Stimulated activated CD4-positive, alpha-beta T cell treated with anti-CD3 and anti-CD28 coated beads, Interleukin-1b, Interleukin-23, amount 100 ng/mL, for 1 hour (primary cell): ENCODE results near the gene PCDH9.

Source experiments
- DNase-seq, 2 donors: peaks; one replicate each; pipeline ENCODE4 v3.0.0-alpha.2; 2020; ENCODE audit warnings: low read depth in 2 of 2

The PCDH9 gene

GRCh38 chr13:67036699-67037457, 193.3 kb downstream of the PCDH9 start:
- no peak for DNase-seq

GRCh38 chr13:67033170-67033569, 197.0 kb downstream of the PCDH9 start:
- DNase-seq = no peak

DNA sequence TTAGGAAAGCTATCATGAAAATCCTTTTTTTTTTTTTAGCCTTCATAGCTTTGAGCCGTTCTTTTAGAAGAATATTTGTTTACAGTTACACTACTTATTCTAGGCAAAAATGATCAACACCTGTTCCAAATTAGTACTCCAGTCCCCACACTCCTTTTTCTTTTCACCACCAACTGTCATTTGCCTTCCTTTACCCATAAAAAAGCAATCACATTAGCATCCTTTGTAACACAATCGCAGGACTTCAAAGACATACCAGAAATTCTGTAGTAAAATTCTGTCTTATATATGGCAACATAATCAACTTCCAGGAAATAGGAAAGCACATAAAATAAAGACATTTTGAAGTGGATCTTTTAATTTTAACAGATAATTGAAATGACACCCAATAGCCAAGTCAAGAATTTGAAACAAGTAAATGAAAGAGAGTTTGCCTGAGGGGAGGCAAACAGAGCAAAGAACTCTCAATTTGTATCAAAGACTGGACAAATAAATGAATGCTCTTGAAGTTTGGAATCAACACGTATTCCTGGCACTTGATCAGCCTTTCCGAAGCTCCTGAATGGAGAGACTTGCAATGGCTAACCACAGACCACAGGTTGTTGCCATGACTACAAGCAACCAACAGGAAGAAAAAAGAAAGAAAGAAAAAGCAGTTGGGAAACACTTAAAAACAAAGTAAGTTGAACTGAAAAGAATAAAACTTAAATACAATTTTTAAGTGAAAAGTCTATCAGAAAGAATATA, 206.8 kb downstream of the PCDH9 start:
- no peak for DNase-seq

GRCh38 chr13:67018775-67019174, 211.4 kb downstream of the PCDH9 start:
- no peak for DNase-seq

GRCh38 chr13:67017276-67017675, 212.9 kb downstream of the PCDH9 start:
- DNase-seq = no peak

GRCh38 chr13:67015976-67016600, 214.0 kb downstream of the PCDH9 start:
- DNase-seq = no peak

- DNase-seq = no peak
Measured at GRCh38 chr13:67014399-67014798, 215.7 kb downstream of the PCDH9 start.

GRCh38 chr13:67013709-67014108, 216.4 kb downstream of the PCDH9 start:
- no peak for DNase-seq

GRCh38 chr13:67008075-67008668, 222.0 kb downstream of the PCDH9 start:
- no peak for DNase-seq

DNA sequence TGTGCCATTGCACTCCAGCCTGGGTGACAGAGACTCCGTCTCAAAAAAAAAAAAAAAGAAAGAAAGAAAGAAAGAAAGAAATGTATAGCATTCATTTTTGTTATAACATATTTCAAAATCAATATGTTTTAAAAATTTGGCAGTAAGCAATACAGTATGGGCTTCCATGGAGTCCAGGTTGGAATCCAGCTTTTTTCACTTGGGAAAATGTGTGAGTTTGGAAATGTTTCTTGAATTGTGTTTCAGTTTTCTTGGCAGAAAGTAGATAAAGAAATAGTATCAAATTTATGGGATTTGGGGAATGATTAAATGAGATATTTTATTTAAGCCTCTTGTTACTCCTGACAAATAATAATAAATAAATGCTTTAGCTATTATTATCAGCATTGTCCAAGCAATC, 225.6 kb downstream of the PCDH9 start:
- no peak for DNase-seq

DNA sequence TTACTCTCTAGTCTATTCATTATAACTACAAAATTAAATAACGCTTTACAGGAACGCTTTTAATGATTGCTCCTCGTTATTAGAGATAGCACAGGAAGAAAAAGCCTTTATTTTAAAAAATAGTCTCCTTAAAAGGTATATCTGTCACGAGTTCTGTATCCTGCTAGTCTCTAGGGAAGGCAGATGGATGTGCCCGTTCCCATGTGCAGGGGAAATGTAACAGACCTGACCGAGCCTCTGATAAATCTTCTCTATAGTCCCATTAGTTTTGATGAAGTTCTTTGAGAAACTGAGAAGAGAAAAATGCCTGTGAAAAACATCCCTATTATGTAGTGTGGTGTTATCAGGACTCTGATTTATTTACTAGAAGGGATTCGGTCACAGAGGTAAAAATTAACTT, 226.4 kb downstream of the PCDH9 start:
- no peak for DNase-seq

DNA sequence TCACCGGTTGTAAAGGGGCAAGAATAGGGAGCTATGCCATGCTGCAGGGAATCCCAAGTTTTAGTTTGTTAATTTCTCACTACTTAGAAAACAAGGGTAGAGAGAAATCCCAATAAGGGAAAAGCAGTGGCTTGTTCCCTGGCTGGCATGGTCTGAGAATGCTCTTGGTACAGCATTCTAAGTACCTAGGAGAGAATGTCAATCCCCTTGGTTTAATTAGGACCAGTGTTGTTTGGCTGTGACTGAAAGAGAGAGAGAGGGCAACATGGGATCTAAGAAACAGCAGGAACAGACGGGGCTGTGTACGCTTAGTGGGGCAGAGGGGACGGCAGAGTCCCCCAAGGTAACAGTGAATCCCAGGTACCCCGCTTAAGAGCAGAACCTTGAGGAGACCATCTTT, 228.8 kb downstream of the PCDH9 start:
- DNase-seq = no peak

- DNase-seq = no peak
Measured at GRCh38 chr13:66996503-66996902, 233.6 kb downstream of the PCDH9 start.

DNA sequence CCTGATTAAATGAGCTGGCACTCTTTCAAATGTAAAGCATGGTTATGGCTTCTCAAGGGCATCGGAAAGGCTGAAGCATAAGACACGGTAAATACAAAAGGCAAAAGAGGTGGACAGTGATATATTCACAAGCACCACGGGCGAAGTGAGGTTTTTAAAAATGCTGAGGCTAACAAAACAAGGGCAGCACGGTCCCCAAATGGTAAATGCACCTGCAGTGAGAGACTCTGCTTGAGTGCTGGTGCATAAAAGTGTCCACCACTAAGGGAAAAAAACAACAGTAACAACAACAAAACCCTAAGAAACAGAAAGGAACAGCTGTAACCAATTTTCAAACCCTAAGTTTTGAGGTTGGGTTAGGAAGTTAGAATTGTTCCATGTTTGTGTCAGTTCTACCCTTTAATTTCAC, 234.9 kb downstream of the PCDH9 start:
- no peak for DNase-seq

DNA sequence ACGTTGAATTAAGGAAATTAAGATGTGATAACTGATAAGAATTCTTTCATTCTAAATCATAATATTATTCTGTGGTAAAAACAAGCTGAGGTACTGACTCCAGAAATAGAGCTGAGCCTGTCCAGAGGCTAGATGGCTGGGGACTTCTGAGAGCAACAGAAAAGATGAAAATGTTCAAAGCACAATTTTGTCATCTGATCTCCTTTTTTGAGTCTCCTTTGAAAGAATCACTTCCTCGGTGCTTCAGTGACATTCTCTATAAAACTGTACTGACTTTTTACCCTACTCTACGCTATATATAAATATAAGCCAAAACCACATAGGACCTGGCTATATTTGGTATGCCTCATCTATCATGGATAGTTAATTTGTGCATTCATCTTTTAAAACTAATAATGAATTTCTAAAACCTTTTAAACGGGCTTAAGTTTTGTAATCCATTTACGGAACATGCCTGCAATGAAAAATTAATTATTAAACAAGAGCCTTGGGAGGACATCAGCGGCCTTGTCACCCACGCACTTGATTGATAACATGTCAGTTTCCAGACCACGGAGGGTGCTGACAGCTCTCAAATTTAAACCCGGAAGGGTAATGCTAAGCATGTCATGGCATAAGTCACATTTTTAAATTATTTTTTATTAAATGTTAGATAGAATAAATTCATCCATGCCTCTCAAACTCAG, 235.5 kb downstream of the PCDH9 start:
- no peak for DNase-seq

DNA sequence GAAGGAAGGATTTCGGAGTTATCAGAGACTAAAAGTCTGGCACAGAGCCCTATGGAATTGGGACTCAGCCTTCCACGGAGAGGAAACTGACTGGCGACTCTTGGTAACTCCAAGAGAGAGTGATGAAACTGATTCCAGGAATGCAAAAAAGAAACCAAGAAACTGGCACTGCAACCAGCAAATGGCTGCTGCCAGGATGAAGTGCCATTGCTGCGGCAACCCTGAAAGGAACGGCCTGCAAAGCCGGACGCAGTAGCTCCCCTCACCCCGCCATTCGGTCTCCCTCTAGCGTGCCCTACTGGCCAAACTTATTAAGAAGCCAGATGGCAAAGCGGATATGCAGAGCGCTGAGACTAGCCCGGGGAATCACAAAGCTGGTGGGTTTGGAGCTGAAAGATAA, 236.0 kb downstream of the PCDH9 start:
- no peak for DNase-seq

- DNase-seq = no peak
Measured at GRCh38 chr13:66992719-66993118, 237.4 kb downstream of the PCDH9 start.

DNA sequence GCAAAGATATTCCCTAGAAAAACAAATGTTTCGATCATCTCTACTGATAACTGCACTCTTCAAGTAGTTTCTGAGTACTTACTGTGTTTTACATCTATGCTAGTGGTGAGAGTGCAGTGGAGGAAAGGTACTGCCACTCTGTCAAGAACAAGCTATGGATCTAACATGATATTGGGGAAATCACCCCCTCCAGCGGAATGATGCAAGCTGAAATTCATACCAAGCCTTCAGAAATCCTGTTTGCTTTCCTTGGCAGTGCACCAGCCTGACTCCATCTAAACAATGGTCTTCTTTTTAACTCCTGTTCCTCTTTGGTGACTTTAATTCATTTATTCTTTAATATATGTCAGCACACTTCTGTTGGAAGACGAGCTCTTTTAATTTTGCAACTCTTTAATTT, 238.0 kb downstream of the PCDH9 start:
- DNase-seq = no peak

DNA sequence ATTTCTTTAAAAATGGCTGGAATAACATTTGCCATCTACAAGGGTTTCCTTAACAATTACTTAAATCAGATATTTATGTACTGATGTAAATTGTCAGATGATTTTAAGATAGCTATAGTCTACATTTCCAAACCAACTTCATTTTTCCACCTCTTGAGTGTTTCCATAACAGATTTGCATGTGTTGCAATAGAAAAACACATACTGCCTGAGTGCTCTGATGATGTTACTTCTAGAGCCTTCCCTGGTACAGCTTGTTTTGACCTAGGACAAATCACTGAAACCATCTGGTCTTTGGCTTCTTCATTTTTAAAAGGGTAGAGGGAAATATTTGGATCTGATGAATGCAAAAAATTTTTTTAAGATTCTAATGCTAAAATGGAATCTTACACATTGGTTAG, 245.9 kb downstream of the PCDH9 start:
- DNase-seq = no peak

DNA sequence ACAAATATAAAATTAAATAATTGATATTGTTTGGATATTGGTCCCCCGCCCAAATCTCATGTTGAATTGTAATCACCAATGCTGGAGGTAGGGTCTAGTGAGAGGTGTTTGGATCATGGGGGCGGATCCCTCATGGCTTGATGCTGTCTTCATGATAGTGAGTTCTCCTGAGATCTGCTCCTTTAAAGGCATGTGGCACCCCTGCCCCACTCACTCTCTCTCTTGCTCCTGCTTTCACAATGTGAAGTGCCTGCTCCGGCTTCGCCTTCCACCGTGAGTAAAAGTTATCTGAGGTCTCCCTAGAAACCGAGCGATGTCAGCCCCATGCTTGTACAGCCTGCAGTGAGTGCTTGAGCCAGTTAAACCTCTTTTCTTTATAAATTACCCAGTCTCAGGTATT, 248.2 kb downstream of the PCDH9 start:
- no peak for DNase-seq

GRCh38 chr13:66977161-66977560, 253.0 kb downstream of the PCDH9 start:
- no peak for DNase-seq

- no peak for DNase-seq
Measured at GRCh38 chr13:66974889-66975288, 255.2 kb downstream of the PCDH9 start.
